IMR-90 (cell line): Measurements from ENCODE around the gene ARHGAP12. TPM values are rescaled to one million over a fixed set of nuclear protein-coding genes. Genes with fewer than 3 reads are reported as not detected.

Experiments used
- ATAC-seq: fragments of 200-7000 bp; cut with Tn5 transposase; 2 replicates; pipeline ENCODE4 v1.9.1; 2020; ENCODE audit warnings: low read depth, mild to moderate bottlenecking, moderate library complexity
- BruUV-seq: library from RNA; stranded (reverse); fragments of 400-500 nt; replicated peaks from 2 replicates; lab custom pipeline; 2021; lab: Mats Ljungman, UMichigan
- CTCF ChIA-PET: fragments of 300-600 bp; formaldehyde crosslinking; extraction: SDS; loops from one replicate; lab custom pipeline; 2021; ENCODE audit warnings: antibody characterized with exemption; lab: Yijun Ruan, JAX
- POLR2A ChIA-PET: fragments of 300-600 bp; sonication (Branson Sonifier 250); formaldehyde crosslinking; loops from one replicate; lab custom pipeline; 2022; ENCODE audit warnings: antibody characterized with exemption; ENCODE audit not compliant: unreplicated experiment; lab: Charles Lee
- DNase-seq: peaks from one replicate; pipeline ENCODE4 v3.0.0; 2013
- H2AFZ ChIP-seq: replicated peaks from 2 replicates; pipeline ENCODE3; 2013; ENCODE audit warnings: low read length, mild to moderate bottlenecking; ENCODE audit not compliant: poor library complexity
- H2AK5ac ChIP-seq: 2 replicates; pipeline ENCODE4 v1.6.1; 2013; ENCODE audit warnings: low read depth, low read length, inconsistent platforms
- H2AK9ac ChIP-seq: replicated peaks from 2 replicates; pipeline ENCODE3; 2013; ENCODE audit warnings: mild to moderate bottlenecking, low read depth, low read length, moderate library complexity; ENCODE audit not compliant: poor library complexity
- H2BK120ac ChIP-seq: 2 replicates; pipeline ENCODE4 v1.6.1; 2013; ENCODE audit warnings: low read depth, low read length, inconsistent platforms
- H2BK15ac ChIP-seq: 3 replicates; pipeline ENCODE4 v1.6.1; 2013; ENCODE audit warnings: low read depth, low read length, inconsistent platforms
- H2BK20ac ChIP-seq: 2 replicates; pipeline ENCODE4 v1.6.1; 2013; ENCODE audit warnings: low read depth, mild to moderate bottlenecking, inconsistent platforms, low read length, moderate library complexity
- H2BK5ac ChIP-seq: 2 replicates; pipeline ENCODE4 v1.6.1; 2013; ENCODE audit warnings: mild to moderate bottlenecking, low read depth, low read length, inconsistent platforms; ENCODE audit not compliant: poor library complexity, severe bottlenecking
- H3K14ac ChIP-seq: replicated peaks from 2 replicates; pipeline ENCODE4 v1.6.1; 2013; ENCODE audit warnings: low read depth, low read length, inconsistent platforms
- H3K18ac ChIP-seq: 2 replicates; pipeline ENCODE4 v1.6.1; 2013; ENCODE audit warnings: low read depth, low read length, control low read depth
- H3K23ac ChIP-seq: 2 replicates; pipeline ENCODE4 v1.6.1; 2013; ENCODE audit warnings: low read depth, low read length, inconsistent platforms
- H3K27ac ChIP-seq: 2 replicates; pipeline ENCODE4 v1.5.1; 2013; ENCODE audit warnings: mild to moderate bottlenecking, control low read depth, low read length; ENCODE audit not compliant: insufficient read depth
- H3K27me3 ChIP-seq: 2 replicates; pipeline ENCODE4 v1.6.1; 2013; ENCODE audit warnings: low read length; ENCODE audit not compliant: control insufficient read depth, insufficient read depth
- H3K36me3 ChIP-seq: 2 replicates; pipeline ENCODE4 v1.6.1; 2013; ENCODE audit warnings: low read length, mixed read lengths; ENCODE audit not compliant: control insufficient read depth, insufficient read depth
- H3K4ac ChIP-seq: 2 replicates; pipeline ENCODE4 v1.6.1; 2013; ENCODE audit warnings: low read depth, low read length, inconsistent platforms
- H3K4me1 ChIP-seq: 2 replicates; pipeline ENCODE4 v1.6.1; 2013; ENCODE audit warnings: low read length, mixed read lengths; ENCODE audit not compliant: control insufficient read depth, insufficient read depth
- H3K4me2 ChIP-seq: 2 replicates; pipeline ENCODE4 v1.6.1; 2013; ENCODE audit warnings: low read depth, mild to moderate bottlenecking, control low read depth, low read length, moderate library complexity
- H3K4me3 ChIP-seq: 2 replicates; pipeline ENCODE4 v1.5.1; 2013; ENCODE audit warnings: low read depth, mild to moderate bottlenecking, control low read depth, low read length, moderate library complexity; ENCODE audit not compliant: insufficient read depth
- H3K56ac ChIP-seq: 2 replicates; pipeline ENCODE4 v1.6.1; 2013; ENCODE audit warnings: low read length, inconsistent platforms; ENCODE audit not compliant: insufficient read depth; ENCODE audit errors: extremely low read depth
- H3K79me1 ChIP-seq, 2 experiments: 2 replicates each; pipeline ENCODE4 v1.6.1; 2013; ENCODE audit warnings: low read length in 2 of 2, inconsistent platforms in 1 of 2, low read depth in 1 of 2
- H3K9ac ChIP-seq: 2 replicates; pipeline ENCODE4 v1.6.1; 2013; ENCODE audit warnings: low read depth, low read length, control low read depth
- H3K9me1 ChIP-seq: 2 replicates; pipeline ENCODE4 v1.6.1; 2013; ENCODE audit warnings: low read length, inconsistent platforms; ENCODE audit not compliant: insufficient read depth
- H3K9me3 ChIP-seq: 2 replicates; pipeline ENCODE4 v1.6.1; 2013; ENCODE audit warnings: low read length; ENCODE audit not compliant: control insufficient read depth, insufficient read depth
- H4K20me1 ChIP-seq: 2 replicates; pipeline ENCODE4 v1.6.1; 2013; ENCODE audit warnings: low read length, inconsistent platforms; ENCODE audit not compliant: insufficient read depth
- H4K5ac ChIP-seq: 2 replicates; pipeline ENCODE4 v1.6.1; 2013; ENCODE audit warnings: mild to moderate bottlenecking, low read depth, low read length, control low read depth
- H4K8ac ChIP-seq, 2 experiments: 2 replicates each; pipeline ENCODE4 v1.6.1; 2013; ENCODE audit warnings: low read depth in 2 of 2, low read length in 2 of 2, control low read depth in 1 of 2, inconsistent platforms in 1 of 2
- H4K91ac ChIP-seq: 2 replicates; pipeline ENCODE4 v1.6.1; 2013; ENCODE audit warnings: low read depth, low read length, inconsistent platforms; ENCODE audit not compliant: insufficient read depth
- BHLHE40 ChIP-seq: fragments of 150-350 bp; IDR thresholded peaks from 2 replicates; pipeline ENCODE4 v1.6.1; 2016; ENCODE audit warnings: mild to moderate bottlenecking, low read depth, low read length
- CEBPB ChIP-seq: IDR thresholded peaks from 2 replicates; pipeline ENCODE4 v1.6.1; 2012; ENCODE audit warnings: low read depth, low read length, improper control_type of control experiment
- CHD1 ChIP-seq: IDR thresholded peaks from 2 replicates; pipeline ENCODE4 v1.6.1; 2012; ENCODE audit warnings: low read depth, low read length, improper control_type of control experiment
- CTCF ChIP-seq: conservative IDR thresholded peaks from 2 replicates; pipeline ENCODE4 v1.5.1; 2012; ENCODE audit warnings: mild to moderate bottlenecking, low read depth, low read length, improper control_type of control experiment
- ELK1 ChIP-seq: fragments of 150-350 bp; IDR thresholded peaks from 2 replicates; pipeline ENCODE4 v1.6.1; 2016; ENCODE audit warnings: low read depth, mild to moderate bottlenecking, low read length, moderate library complexity, borderline replicate concordance
- MAFK ChIP-seq: IDR thresholded peaks from 2 replicates; pipeline ENCODE4 v1.6.1; 2012; ENCODE audit warnings: low read depth, low read length, improper control_type of control experiment
- MXI1 ChIP-seq: IDR thresholded peaks from 2 replicates; pipeline ENCODE4 v1.6.1; 2012; ENCODE audit warnings: low read depth, mild to moderate bottlenecking, low read length, moderate library complexity, borderline replicate concordance
- RCOR1 ChIP-seq: IDR thresholded peaks from 2 replicates; pipeline ENCODE4 v1.6.1; 2012; ENCODE audit warnings: mild to moderate bottlenecking, low read length, improper control_type of control experiment; ENCODE audit not compliant: insufficient replicate concordance
- USF2 ChIP-seq: fragments of 150-350 bp; IDR thresholded peaks from 2 replicates; pipeline ENCODE4 v1.6.1; 2017; ENCODE audit warnings: mild to moderate bottlenecking, antibody characterized with exemption, low read length, low read depth
- WGBS, 2 experiments: methylation state at CpG; one replicate each; pipeline versions ENCODE4 v1.1.5 to v1.1.7; 2013; ENCODE audit warnings: missing lambda C conversion rate in 2 of 2; ENCODE audit not compliant: insufficient read length in 1 of 2; ENCODE audit errors: extremely low coverage in 2 of 2; 5-methylcytosine and 5-hydroxymethylcytosine counted together
- dilution Hi-C: fragments of 300-500 bp; cut with HindIII; formaldehyde crosslinking; loops from one replicate; pipeline ENCODE4 v1.14.3; 2018; ENCODE audit warnings: low sequenced_read_pairs; ENCODE audit not compliant: unreplicated experiment
- in situ Hi-C: fragments of 300-500 bp; cut with MboI; formaldehyde crosslinking; loops from 3 replicates; pipeline ENCODE4 v1.14.3; 2019; ENCODE audit warnings: low sequenced_read_pairs, inconsistent platforms, mixed read lengths
- intact Hi-C: fragments of 100-400 bp; cut with micrococcal nuclease; formaldehyde crosslinking; loops from 2 replicates; pipeline ENCODE4 v1.10.0; 2022
- polyA plus RNA-seq, 3 experiments: library from polyadenylated mRNA; depleted of rRNA; stranded (reverse); fragments of >200 nt; gene quantifications; 2 replicates each; pipeline ENCODE4 v1.2.3, GENCODE V29; 2012; ENCODE audit warnings: low replicate concordance in 1 of 3
- total RNA-seq: library from RNA; depleted of rRNA; stranded (reverse); fragments of >200 nt; gene quantifications from 2 replicates; pipeline ENCODE4 v1.2.3, GENCODE V29; 2012

ARHGAP12 gene
- total and polyA plus RNA-seq, 2 of the 4 experiments (the other 2 are of a cell fraction): 9.0 to 28.5 TPM

- Histone ChIP-seq H4K20me1 (no peaks in the 10 kb centered on the region), H4K91ac (no peak overlapping the region), H3K27ac (no peak overlapping the region), H3K56ac (no peak overlapping the region), H2AK9ac (no peak overlapping the region), H2BK5ac (no peak overlapping the region), H3K9me3 (no peaks in the 10 kb centered on the region), H3K4me3 (no peak overlapping the region), H4K5ac (no peak overlapping the region), H3K36me3 (no peaks in the 10 kb centered on the region), H2BK15ac (no peak overlapping the region), H3K27me3 (no peaks in the 10 kb centered on the region), H3K4ac (no peak overlapping the region), H3K4me1 (peaks cover 5% of the 10 kb centered on the region; the same call in 1 of the 2 replicates), H2AK5ac (no peak overlapping the region; the same call in 1 of the 2 replicates), H3K14ac (no peak overlapping the region), H3K9ac (no peak overlapping the region), H2BK20ac (no peak overlapping the region), H3K9me1 (no peaks in the 10 kb centered on the region; the same call in 1 of the 2 replicates), H2BK120ac (no peak overlapping the region), H2AFZ (no peak overlapping the region), H3K4me2 (no peak overlapping the region), H4K8ac (no peak overlapping the region), H3K79me1 (no peaks in the 10 kb centered on the region), H3K18ac (no peak overlapping the region), H3K23ac (no peak overlapping the region)
- intact Hi-C loops: no loop called here
- no TSS peak for BruUV-seq
- ATAC-seq (no peak), DNase-seq (no peak)
- POLR2A ChIA-PET: interaction anchor here (0.6 kb wide), 1 partner anchor 9 kb away, joined by 4 read pairs; no protein-coding TSS in a partner anchor
- dilution Hi-C loops: no loop called here
- TF ChIP-seq ELK1 (no peak), CTCF (no peak), MXI1 (no peak), USF2 (no peak), RCOR1 (no peak), MAFK (no peak), CHD1 (no peak), BHLHE40 (no peak), CEBPB (no peak)
- WGBS, 2 experiments: no CpG with 5 or more reads among the region's 1 CpG
- CTCF ChIA-PET: interaction anchor here (0.7 to 1.1 kb wide), 2 partner anchors 74 to 75 kb away, joined by 3 read pairs; no protein-coding TSS in a partner anchor
- in situ Hi-C loops: no loop called here
Measured at GRCh38 chr10:31936086-31936485, 7.5 kb upstream of the ARHGAP12 start.
